Measurements from ENCODE around the gene GJA4. TPM values are rescaled to one million over a fixed set of nuclear protein-coding genes. Genes with fewer than 3 reads are reported as not detected.
"Not testable (repeated sequence)": the region's sequence is repeated elsewhere in the genome, so short reads cannot be mapped to it uniquely, and the experiment has no call there.

The GJA4 gene
- total RNA-seq, 4 donors from 2014 or later: 2.0 to 5.0 (median 3.5) TPM

DNA sequence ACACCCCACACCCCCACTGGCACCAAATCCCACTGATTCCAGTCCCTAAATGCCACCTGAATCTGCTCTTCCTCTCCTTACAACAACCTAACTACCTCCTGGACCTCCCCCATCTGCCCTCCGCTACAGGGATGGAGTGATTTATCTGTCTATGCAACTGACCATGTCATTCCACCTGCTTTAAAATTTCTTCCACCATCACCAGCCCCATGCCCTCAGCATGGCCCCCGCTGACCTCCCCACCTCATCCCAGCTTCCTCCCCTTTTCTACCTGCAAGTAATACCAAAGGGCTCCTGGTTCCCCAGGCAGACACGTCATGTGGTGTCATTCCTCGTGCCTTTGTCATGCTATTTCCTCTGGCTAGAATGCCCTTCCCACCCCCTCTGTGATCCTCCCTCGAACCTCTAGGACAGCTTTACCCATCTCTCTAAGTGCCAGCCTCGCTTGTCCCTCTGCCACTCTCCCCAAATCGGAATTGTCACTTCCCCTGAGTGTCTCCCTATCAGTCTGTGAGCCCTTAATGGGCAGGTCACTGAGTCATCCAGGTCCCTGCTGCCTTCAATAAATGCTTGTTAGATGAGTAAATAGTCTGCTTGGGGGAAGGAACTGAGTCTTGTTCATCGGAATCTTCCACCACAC is 29.5 kb upstream of the GJA4 start:
- H3K27ac ChIP-seq: peak overlapping the region in 3 of 4 donors; percentile 39 to 68 (median 61)

DNA sequence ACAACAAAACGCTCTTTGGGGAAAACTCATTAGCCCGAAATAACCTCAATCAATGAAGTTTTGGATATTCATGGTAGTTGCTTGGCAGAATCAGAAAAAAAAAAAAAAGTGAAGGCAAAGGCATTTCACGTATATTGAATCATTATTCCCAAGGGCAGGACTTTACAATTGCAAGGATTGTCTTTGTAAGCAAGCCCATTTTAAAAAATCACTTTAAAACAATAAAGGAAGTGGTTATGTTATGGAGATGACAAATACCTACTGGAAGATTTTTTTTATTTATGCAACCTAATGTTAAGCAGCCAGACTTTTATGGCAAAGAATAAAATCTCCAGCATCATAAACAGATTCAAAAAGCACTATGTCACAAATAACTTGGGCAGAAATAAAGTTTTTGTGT is 23.9 kb upstream of the GJA4 start:
- H3K36me3 ChIP-seq: no peaks in the 10 kb centered on the region
- no peaks in the 10 kb centered on the region for H3K9me3 ChIP-seq
- H3K27me3 ChIP-seq: no peaks in the 10 kb centered on the region
- no peak overlapping the region for H3K4me3 ChIP-seq
- intact Hi-C loops (cut with DNase I): no loop called here
- TF ChIP-seq POLR2A (IDR thresholded peaks at IDR 0.05) (no peak), CTCF (IDR thresholded peaks at IDR 0.05) (no peak)
- no peak overlapping the region for H3K27ac ChIP-seq
- 59 to 74% methylated on average over 3 of the region's 3 CpGs for WGBS, 2 donors
- no peak for DNase-seq
- H3K4me1 ChIP-seq: peaks cover 0 to 15% (median 8%) of the 10 kb centered on the region in 3 donors

More for the DNA sequence above, 29.5 kb upstream of the GJA4 start:
- intact Hi-C loops (cut with DNase I): no loop called here
- DNase-seq: no peak
- Histone ChIP-seq H3K4me1 (peaks cover 4 to 41% (median 12%) of the 10 kb centered on the region in 3 donors), H3K4me3 (no peak overlapping the region), H3K27me3 (peaks cover 0 to 15% (median 0%) of the 10 kb centered on the region in 4 donors), H3K9me3 (no peaks in the 10 kb centered on the region), H3K36me3 (peaks cover 0 to 2% (median 0%) of the 10 kb centered on the region in 3 donors)
- WGBS, 2 donors: 28 to 30% methylated on average over 8 of the region's 8 CpGs
- TF ChIP-seq CTCF (IDR thresholded peaks at IDR 0.05) (no peak), POLR2A (IDR thresholded peaks at IDR 0.05) (no peak)

DNA sequence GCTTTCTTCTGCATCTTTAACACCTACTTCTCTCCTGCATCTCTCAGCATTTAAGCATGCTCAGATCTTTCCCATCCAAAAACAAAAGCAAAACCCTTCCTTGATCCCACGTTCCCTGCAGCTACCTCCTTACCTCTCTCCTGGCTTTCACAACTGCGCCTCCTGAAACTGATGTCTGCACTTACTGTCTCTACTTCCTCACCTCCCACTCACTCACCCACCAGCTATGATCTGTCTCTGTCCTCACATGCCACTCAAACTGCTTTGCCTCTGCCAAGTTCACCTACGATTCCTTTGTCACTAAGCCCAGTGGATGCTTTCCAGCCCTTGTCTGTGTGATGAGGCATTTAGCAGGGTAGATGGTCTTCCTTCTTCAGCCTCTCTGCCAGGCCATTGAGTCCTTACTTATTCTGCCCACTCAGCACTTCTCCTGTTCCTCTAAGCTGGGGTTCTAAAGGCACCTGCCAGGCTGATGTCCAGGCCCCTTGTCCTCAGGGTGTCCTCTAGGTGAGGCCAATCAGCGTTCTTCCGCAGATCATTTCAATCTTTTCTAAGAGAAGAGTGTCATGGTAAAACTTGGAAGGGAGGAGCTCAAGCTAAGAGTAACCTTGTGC is 21.8 kb upstream of the GJA4 start:
- intact Hi-C loops (cut with DNase I): no loop called here
- Histone ChIP-seq H3K4me3 (no peak overlapping the region), H3K4me1 (peaks cover 0 to 11% (median 7%) of the 10 kb centered on the region in 3 donors), H3K27me3 (peaks cover 0 to 6% (median 0%) of the 10 kb centered on the region in 4 donors), H3K9me3 (no peaks in the 10 kb centered on the region), H3K36me3 (no peaks in the 10 kb centered on the region), H3K27ac (no peak overlapping the region)
- no peak for TF ChIP-seq POLR2A (IDR thresholded peaks at IDR 0.05)
- TF ChIP-seq CTCF (IDR thresholded peaks at IDR 0.05): no peak
- no peak for DNase-seq
- WGBS, 2 donors: 37 to 53% methylated on average over 3 to 4 of the region's 5 CpGs

DNA sequence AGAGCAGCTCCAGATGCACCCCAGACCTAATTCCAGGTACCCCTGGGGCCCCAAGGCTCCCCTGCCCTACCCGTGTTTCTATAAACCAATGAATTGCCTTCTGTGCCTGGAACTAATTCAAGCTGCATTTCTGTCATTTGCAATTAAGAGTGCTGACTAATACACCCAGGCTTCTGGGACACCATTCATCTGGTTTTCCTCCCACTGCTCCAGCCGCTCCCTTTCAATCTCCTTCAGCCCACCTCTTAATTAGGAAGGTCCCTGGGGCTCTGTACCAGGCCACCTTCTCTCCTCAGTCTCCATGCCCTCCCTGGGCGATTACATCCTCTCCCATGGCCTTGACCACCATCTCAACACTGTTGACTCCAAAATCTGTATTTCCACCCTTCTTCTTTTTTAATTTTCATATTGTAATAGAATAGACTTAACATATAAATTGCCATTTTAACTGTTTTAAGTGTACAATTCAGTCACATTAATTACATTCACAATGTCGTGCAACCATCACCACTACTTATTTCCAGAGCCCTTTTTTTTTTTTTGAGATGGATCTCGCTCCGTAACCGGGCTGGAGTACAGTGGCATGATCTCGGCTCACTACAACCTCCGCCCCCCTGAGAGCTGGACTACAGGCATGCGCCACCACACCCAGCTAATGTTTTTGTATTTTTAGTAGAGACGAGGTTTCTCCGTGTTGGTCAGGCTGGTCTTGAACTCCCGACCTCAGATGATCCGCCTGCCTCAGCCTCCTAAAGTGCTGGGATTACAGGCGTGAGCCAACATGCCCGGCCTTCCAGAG is 21.0 kb upstream of the GJA4 start:
- no peak for DNase-seq
- peaks cover 0 to 12% (median 7%) of the 10 kb centered on the region in 3 donors for H3K4me1 ChIP-seq
- H3K4me3 ChIP-seq: no peak overlapping the region
- H3K27ac ChIP-seq: no peak overlapping the region
- H3K9me3 ChIP-seq: no peaks in the 10 kb centered on the region
- peaks cover 0 to 9% (median 0%) of the 10 kb centered on the region in 4 donors for H3K27me3 ChIP-seq
- intact Hi-C loops (cut with DNase I): no loop called here
- TF ChIP-seq CTCF (IDR thresholded peaks at IDR 0.05) (no peak), POLR2A (IDR thresholded peaks at IDR 0.05) (no peak)
- WGBS, 2 donors: 64 to 78% methylated on average over 9 to 16 of the region's 16 CpGs
- H3K36me3 ChIP-seq: no peaks in the 10 kb centered on the region

GRCh38 chr1:34773114-34773513 is 19.7 kb upstream of the GJA4 start:
- H3K36me3 ChIP-seq; H3K4me3 ChIP-seq; intact Hi-C loops (cut with DNase I); DNase-seq; H3K9me3 ChIP-seq; H3K27ac ChIP-seq: not testable (repeated sequence)
- Histone ChIP-seq H3K27me3 (peaks cover 0 to 22% (median 0%) of the 10 kb centered on the region in 4 donors), H3K4me1 (peaks cover 0 to 17% (median 7%) of the 10 kb centered on the region in 3 donors)
- 85 to 90% methylated on average over 4 of the region's 4 CpGs for WGBS, 2 donors

All from esophagus squamous epithelium (tissue), 5 donors.